B cell (primary cell): ENCODE measurements around the gene KCNK18. TPM values are rescaled to one million over a fixed set of nuclear protein-coding genes. Genes with fewer than 3 reads are reported as not detected.

Experiments
- ATAC-seq: fragments of 200-7000 bp; cut with Tn5 transposase; one replicate; pipeline ENCODE4 v1.10.0; 2021; ENCODE audit warnings: low read depth, mild to moderate bottlenecking, moderate number of reproducible peaks, moderate library complexity
- CTCF ChIA-PET: fragments of 350-600 bp; sonication (Branson Sonifier 250); formaldehyde crosslinking; loops from one replicate; lab custom pipeline; 2021; ENCODE audit warnings: antibody characterized with exemption, inconsistent platforms; lab: Charles Lee
- POLR2A ChIA-PET: fragments of 350-600 bp; sonication (Branson Sonifier 250); formaldehyde crosslinking; loops from one replicate; lab custom pipeline; 2021; ENCODE audit warnings: antibody characterized with exemption; lab: Charles Lee
- DNase-seq: peaks from one replicate; pipeline ENCODE4 v3.0.0; 2013
- H2AFZ ChIP-seq: 2 replicates; pipeline ENCODE4 v1.6.1; 2012; ENCODE audit warnings: mild to moderate bottlenecking, low read depth, low read length; ENCODE audit not compliant: insufficient read depth, poor library complexity, severe bottlenecking
- H3K27ac ChIP-seq, 2 donors: 1 replicate in 1 of 2; 2 replicates in 1 of 2; pipeline ENCODE4 v1.5.1; 2012 to 2013; ENCODE audit warnings: low read length in 2 of 2, mild to moderate bottlenecking in 2 of 2, moderate library complexity in 1 of 2
- H3K27me3 ChIP-seq, 4 experiments: fragments of 200-600 bp in 1 of 4; sonication (generic) in 1 of 4; replicated peaks in 1 of 4; 1 replicate in 2 of 4; 2 replicates in 2 of 4; pipeline versions ENCODE4 v1.6.1 to v1.7.0; 2013 to 2016; ENCODE audit warnings: low read length in 3 of 4, mild to moderate bottlenecking in 2 of 4, mixed read lengths in 1 of 4, moderate library complexity in 1 of 4; ENCODE audit not compliant: insufficient read depth in 4 of 4, control insufficient read depth in 3 of 4; ENCODE audit errors: control extremely low read depth in 1 of 4
- H3K36me3 ChIP-seq, 2 experiments: replicated peaks in 1 of 2; 1 replicate in 1 of 2; 2 replicates in 1 of 2; pipeline versions ENCODE4 v1.6.1 to v1.7.1; 2013; ENCODE audit warnings: low read length in 1 of 2; ENCODE audit not compliant: insufficient read depth in 2 of 2, control insufficient read depth in 1 of 2; ENCODE audit errors: control extremely low read depth in 1 of 2, extremely low read depth in 1 of 2
- H3K4me1 ChIP-seq, 2 donors: fragments of 200-600 bp in 1 of 2; sonication (generic) in 1 of 2; 1 replicate in 1 of 2; 2 replicates in 1 of 2; pipeline versions ENCODE4 v1.5.1 to v1.6.1; 2013 to 2017; ENCODE audit warnings: low read length in 2 of 2; ENCODE audit not compliant: control insufficient read depth in 2 of 2, insufficient read depth in 2 of 2
- H3K4me2 ChIP-seq: replicated peaks from 2 replicates; pipeline ENCODE3; 2012; ENCODE audit warnings: mild to moderate bottlenecking, low read depth, low read length; ENCODE audit not compliant: poor library complexity, severe bottlenecking
- H3K4me3 ChIP-seq, 5 experiments: fragments of 200-600 bp in 1 of 5; sonication (generic) in 1 of 5; 1 replicate in 3 of 5; 2 replicates in 2 of 5; pipeline versions ENCODE4 v1.5.1 to v1.7.0; 2011 to 2016; ENCODE audit warnings: low read length in 4 of 5, mild to moderate bottlenecking in 4 of 5, low read depth in 2 of 5, control low read depth in 1 of 5, moderate library complexity in 1 of 5; ENCODE audit not compliant: insufficient read depth in 1 of 5; ENCODE audit errors: control extremely low read depth in 1 of 5, extremely low read depth in 1 of 5
- H3K79me2 ChIP-seq: fragments of 200-600 bp; sonication (generic); one replicate; pipeline ENCODE4 v1.6.0; 2016; ENCODE audit warnings: low read length; ENCODE audit not compliant: control insufficient read depth, insufficient read depth
- H3K9ac ChIP-seq: fragments of 200-600 bp; sonication (generic); 2 replicates; pipeline ENCODE4 v1.6.1; 2017; ENCODE audit warnings: mild to moderate bottlenecking, low read length, moderate library complexity
- H3K9me3 ChIP-seq, 3 donors: one replicate each; pipeline versions ENCODE4 v1.6.1 to v1.7.1; 2013; ENCODE audit warnings: low read length in 2 of 3; ENCODE audit not compliant: control insufficient read depth in 2 of 3, insufficient read depth in 1 of 3; ENCODE audit errors: control extremely low read depth in 1 of 3
- H4K20me1 ChIP-seq: 2 replicates; pipeline ENCODE4 v1.6.0; 2012; ENCODE audit warnings: mild to moderate bottlenecking, low read length; ENCODE audit not compliant: insufficient read depth, control insufficient read depth, poor library complexity, severe bottlenecking
- H3K27ac Mint-ChIP-seq: one replicate; pipeline ENCODE4 v1.8.0; 2021; ENCODE audit warnings: mixed read lengths
- H3K27me3 Mint-ChIP-seq: one replicate; pipeline ENCODE4 v1.8.0; 2021; ENCODE audit warnings: mixed read lengths
- H3K4me1 Mint-ChIP-seq: one replicate; pipeline ENCODE4 v1.8.0; 2021; ENCODE audit warnings: mixed read lengths
- H3K4me3 Mint-ChIP-seq: one replicate; pipeline ENCODE4 v1.8.0; 2021; ENCODE audit warnings: mixed read lengths
- H3K9me3 Mint-ChIP-seq: one replicate; pipeline ENCODE4 v1.8.0; 2022; ENCODE audit warnings: mixed read lengths; ENCODE audit not compliant: insufficient read depth
- EZH2 ChIP-seq: IDR thresholded peaks from 2 replicates; pipeline ENCODE4 v1.6.1; 2012; ENCODE audit warnings: borderline replicate concordance, low read depth, mild to moderate bottlenecking, moderate library complexity, low read length; ENCODE audit not compliant: insufficient read depth, poor library complexity, severe bottlenecking
- WGBS: methylation state at CpG from one replicate; pipeline ENCODE4 v1.1.5; 2013; ENCODE audit warnings: missing lambda C conversion rate; ENCODE audit not compliant: insufficient coverage; 5-methylcytosine and 5-hydroxymethylcytosine counted together
- intact Hi-C: fragments of 100-400 bp; cut with micrococcal nuclease; formaldehyde crosslinking; loops from one replicate; pipeline ENCODE4 v1.10.0; 2022
- polyA plus RNA-seq: library from polyadenylated mRNA; depleted of rRNA; stranded (reverse); fragments of >200 nt; gene quantifications from 2 replicates; pipeline ENCODE4 v1.2.3, GENCODE V29; 2012
- total RNA-seq, 2 donors: library from RNA; stranded (reverse); fragments of 120-200 nt in 1 of 2; gene quantifications; 1 replicate in 1 of 2; 2 replicates in 1 of 2; pipeline versions ENCODE4 v1.2.3 to v1.2.4, GENCODE V29; 2013 to 2022
- TF ChIP-seq, protein P1 (sequence below): fragments of 200-600 bp; IDR thresholded peaks from one replicate; pipeline ENCODE4 v1.8.0; 2022; ENCODE audit warnings: antibody characterized with exemption, mild to moderate bottlenecking

The KCNK18 gene
- total and polyA plus RNA-seq, 2 donors (not counting 1 experiment from before 2014, with no cell fraction given) = not detected

DNA sequence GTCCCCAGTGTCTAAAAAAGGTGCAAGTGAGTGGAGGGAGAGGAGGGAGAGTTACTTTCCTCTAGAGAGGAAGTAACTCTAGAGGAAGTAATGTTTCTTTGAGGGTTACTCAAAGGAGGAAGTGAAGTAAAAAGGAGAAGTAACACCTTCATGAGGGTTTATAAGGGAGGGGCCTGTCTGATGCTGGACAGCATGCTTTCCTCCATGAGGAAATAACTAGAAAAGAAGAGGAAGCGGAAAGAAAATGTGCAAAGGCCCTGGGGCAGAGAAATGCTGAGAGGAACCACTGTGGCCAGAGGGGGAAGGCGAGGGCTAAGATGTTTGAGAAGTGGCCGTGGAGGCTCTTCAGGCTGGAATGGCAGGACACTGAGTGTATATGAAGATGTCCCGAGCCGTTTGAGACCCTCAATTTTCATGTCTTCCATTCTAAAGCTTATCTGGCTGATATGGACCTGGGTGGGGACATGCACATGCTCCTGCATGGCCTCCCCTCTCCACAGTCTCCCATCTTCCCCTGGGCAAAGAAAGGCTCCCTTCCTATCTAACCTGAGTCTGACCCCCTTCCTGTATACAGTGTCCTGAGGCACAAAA is 40.2 kb downstream of the KCNK18 start:
- Histone ChIP-seq H4K20me1 (no peaks in the 10 kb centered on the region), H3K9me3 (peaks cover 1 to 35% (median 12%) of the 10 kb centered on the region in 3 donors), H3K27ac (peak overlapping the region in 1 of 2 donors; percentile 15), H3K4me2 (no peak overlapping the region), H3K4me3 (no peak overlapping the region), H2AFZ (no peak overlapping the region), H3K79me2 (no peaks in the 10 kb centered on the region), H3K36me3 (no peaks in the 10 kb centered on the region), H3K4me1 (peaks cover 0 to 3% of the 10 kb centered on the region in 2 donors), H3K9ac (no peak overlapping the region), H3K27me3 (peaks cover 0 to 36% (median 7%) of the 10 kb centered on the region in 4 experiments)
- peaks cover 27% of the 10 kb centered on the region for H3K27me3 Mint-ChIP-seq
- DNase-seq = peak; percentile 22
- peaks cover 3% of the 10 kb centered on the region for H3K4me1 Mint-ChIP-seq
- ATAC-seq = peak; percentile 33
- ChIA-PET CTCF (no interaction called here), POLR2A (no interaction called here)
- intact Hi-C loops = no loop called here
- 78% methylated on average over 5 of the region's 5 CpGs for WGBS
- peaks cover 7% of the 10 kb centered on the region for H3K9me3 Mint-ChIP-seq
- TF ChIP-seq EZH2 = no peak
- TF ChIP-seq, protein P1, sequence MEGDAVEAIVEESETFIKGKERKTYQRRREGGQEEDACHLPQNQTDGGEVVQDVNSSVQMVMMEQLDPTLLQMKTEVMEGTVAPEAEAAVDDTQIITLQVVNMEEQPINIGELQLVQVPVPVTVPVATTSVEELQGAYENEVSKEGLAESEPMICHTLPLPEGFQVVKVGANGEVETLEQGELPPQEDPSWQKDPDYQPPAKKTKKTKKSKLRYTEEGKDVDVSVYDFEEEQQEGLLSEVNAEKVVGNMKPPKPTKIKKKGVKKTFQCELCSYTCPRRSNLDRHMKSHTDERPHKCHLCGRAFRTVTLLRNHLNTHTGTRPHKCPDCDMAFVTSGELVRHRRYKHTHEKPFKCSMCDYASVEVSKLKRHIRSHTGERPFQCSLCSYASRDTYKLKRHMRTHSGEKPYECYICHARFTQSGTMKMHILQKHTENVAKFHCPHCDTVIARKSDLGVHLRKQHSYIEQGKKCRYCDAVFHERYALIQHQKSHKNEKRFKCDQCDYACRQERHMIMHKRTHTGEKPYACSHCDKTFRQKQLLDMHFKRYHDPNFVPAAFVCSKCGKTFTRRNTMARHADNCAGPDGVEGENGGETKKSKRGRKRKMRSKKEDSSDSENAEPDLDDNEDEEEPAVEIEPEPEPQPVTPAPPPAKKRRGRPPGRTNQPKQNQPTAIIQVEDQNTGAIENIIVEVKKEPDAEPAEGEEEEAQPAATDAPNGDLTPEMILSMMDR = no peak
- no peak overlapping the region for H3K27ac Mint-ChIP-seq
- no peak overlapping the region for H3K4me3 Mint-ChIP-seq

DNA sequence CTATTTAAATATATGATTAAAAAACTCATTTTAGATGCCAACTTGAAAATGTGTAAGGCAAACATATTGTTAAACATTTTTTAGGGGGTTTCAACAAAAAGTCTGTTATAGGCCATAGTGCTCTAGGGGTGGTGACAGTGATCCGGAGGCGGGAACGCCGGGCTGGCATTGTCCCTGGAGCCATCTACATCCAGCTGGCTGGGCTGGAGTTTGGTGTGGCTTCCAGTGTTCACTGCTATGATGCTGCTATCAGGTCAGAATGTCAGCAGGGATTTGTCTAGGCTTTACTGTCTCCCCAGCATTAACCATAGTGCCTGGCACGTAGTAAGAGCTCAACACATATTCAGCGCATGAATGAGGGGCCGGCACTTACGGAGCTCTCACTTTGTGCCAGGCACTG is 41.8 kb downstream of the KCNK18 start:
- TF ChIP-seq, protein P1 = no peak
- no peak for TF ChIP-seq EZH2
- Mint-ChIP-seq H3K27ac (no peak overlapping the region), H3K4me1 (peaks cover 3% of the 10 kb centered on the region), H3K9me3 (peaks cover 7% of the 10 kb centered on the region), H3K4me3 (no peak overlapping the region), H3K27me3 (peaks cover 26% of the 10 kb centered on the region)
- Histone ChIP-seq H3K4me3 (no peak overlapping the region), H3K27ac (no peak overlapping the region), H3K79me2 (no peaks in the 10 kb centered on the region), H3K9me3 (peaks cover 1 to 35% (median 12%) of the 10 kb centered on the region in 3 donors), H4K20me1 (no peaks in the 10 kb centered on the region), H3K36me3 (no peaks in the 10 kb centered on the region), H3K4me1 (peaks cover 0 to 3% of the 10 kb centered on the region in 2 donors), H3K27me3 (peaks cover 0 to 41% (median 9%) of the 10 kb centered on the region in 4 experiments), H3K4me2 (no peak overlapping the region), H3K9ac (no peak overlapping the region), H2AFZ (no peak overlapping the region)
- ChIA-PET CTCF (no interaction called here), POLR2A (no interaction called here)
- ATAC-seq (no peak), DNase-seq (no peak)
- WGBS = 100% methylated on average over 8 of the region's 8 CpGs
- intact Hi-C loops = no loop called here
